ENCODE data around the gene CCDC33. TPM values are rescaled to one million over a fixed set of nuclear protein-coding genes. Genes with fewer than 3 reads are reported as not detected.

CCDC33 gene
- polyA plus RNA-seq, 3 donors from 2014 or later = not detected

DNA sequence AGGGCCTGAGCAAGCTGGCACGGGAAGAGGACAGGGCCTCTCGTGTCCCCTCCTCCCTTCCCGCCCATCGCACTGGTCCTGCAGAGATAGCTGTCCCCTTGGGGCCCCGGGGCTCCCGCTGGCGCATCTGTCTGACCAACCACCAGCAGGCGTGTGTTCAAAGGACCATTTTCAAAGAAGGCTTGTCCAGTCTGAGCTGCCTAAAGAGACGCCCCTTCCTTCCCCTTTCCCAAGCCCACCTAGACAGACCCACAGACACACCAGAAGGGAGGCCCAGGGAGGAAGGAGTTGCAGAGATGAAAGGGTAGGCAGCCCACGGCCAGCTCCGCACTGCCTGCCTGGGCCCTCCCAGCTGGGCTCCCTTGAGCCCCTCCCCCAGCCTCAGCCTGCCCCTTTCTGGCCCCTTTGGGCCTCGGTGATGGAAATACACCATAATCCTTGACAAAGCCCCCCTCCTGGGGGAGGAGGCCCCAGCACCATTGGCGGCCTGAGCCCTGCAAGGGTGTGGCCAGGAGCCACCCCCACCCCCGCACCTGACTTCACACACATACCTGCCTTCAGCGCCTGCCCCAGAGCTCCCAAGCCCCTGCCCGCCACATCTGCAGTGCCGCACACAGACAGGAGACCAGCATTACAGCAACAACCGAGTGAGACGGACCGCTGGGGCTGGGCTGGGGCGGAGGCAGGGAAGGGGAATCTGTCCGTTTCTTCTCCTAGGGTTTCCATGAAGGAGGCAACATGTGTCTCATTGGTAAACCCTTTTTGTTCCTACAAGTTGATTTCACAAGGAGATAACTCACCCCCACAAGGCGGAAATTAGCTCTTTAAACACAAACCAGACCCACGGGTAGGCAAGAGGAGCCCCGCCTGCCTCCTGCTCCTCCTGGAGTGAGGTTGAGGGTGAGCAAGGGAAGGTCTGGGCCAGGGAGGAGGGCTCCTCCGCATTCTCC lies 33.4 kb upstream of the CCDC33 start, which contains the start of gene STRA6:
Gene STRA6 (minus strand): TSS at position 336 of the 950 bp plus-strand sequence. CDS start 520 bp downstream, outside the sequence.
- H3K27ac Mint-ChIP-seq = no peak within 1 kb of the TSS
- DNase-seq = no peak
- H3K4me3 Mint-ChIP-seq = no peak within 1 kb of the TSS
- peaks cover 0 to 1% (median 0%) of the 10 kb centered on the region in 3 donors for H3K27me3 Mint-ChIP-seq (ENCODE audit: low read depth in 3 of 3)
- H3K36me3 Mint-ChIP-seq = no peaks in the 10 kb centered on the region
- H3K4me1 Mint-ChIP-seq = no peaks in the 10 kb centered on the region
- H3K9me3 Mint-ChIP-seq = no peaks in the 10 kb centered on the region

DNA sequence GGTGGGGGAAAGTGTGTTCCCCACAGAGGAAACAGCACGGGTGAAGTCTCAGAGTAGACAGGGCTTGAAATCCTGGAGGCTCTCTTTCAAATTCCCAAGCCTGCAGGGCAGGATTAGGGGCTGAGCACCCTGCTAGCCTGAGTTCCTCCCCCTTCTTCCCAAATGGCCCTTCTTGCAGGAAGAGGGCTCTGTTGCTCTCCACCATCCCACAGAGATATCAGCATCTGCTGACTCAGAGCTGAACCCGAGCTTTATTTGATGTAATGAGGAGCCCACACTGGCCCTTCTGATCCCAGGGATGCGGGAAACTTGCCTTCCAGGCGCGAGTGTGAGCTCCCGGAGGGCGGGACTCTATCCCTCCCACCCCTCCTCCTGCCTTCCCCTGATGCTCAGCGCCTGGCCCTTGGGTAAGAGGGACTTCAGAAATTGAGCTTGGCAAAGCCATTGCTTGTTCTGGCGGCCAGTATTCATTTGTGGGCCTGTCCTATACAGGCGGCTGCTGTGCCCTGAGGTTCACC lies 32.2 kb upstream of the CCDC33 start:
- H3K36me3 Mint-ChIP-seq = no peaks in the 10 kb centered on the region
- no peak overlapping the region for H3K27ac Mint-ChIP-seq
- H3K4me1 Mint-ChIP-seq = no peaks in the 10 kb centered on the region
- H3K9me3 Mint-ChIP-seq = no peaks in the 10 kb centered on the region
- DNase-seq = no peak
- peaks cover 0 to 6% (median 3%) of the 10 kb centered on the region in 3 donors for H3K27me3 Mint-ChIP-seq (ENCODE audit: low read depth in 3 of 3)
- peak overlapping the region in 1 of 5 donors; percentile 30 for H3K4me3 Mint-ChIP-seq

DNA sequence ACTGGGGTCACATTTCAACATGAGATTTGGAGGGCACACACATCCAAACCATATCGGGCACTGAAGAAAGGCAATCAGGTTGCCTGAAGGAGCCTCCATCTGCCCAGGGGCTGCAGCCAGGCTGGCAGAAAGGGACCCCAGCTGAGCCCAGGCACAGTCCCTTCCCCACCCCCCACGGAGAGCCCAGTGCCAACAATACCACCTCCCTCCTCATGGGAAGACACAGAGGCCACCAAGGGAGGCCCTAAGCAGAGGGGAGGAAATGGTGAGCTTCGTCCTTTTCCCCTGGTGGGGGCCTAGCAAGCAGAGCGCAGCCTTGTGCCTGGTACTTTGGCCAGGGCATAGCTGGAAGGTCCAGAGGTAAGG lies 30.6 kb upstream of the CCDC33 start:
- H3K4me1 Mint-ChIP-seq = no peaks in the 10 kb centered on the region
- H3K9me3 Mint-ChIP-seq = no peaks in the 10 kb centered on the region
- H3K27ac Mint-ChIP-seq = no peak overlapping the region
- DNase-seq = no peak
- peaks cover 2 to 6% (median 3%) of the 10 kb centered on the region in 3 donors for H3K27me3 Mint-ChIP-seq (ENCODE audit: low read depth in 3 of 3)
- H3K4me3 Mint-ChIP-seq = no peak overlapping the region
- no peaks in the 10 kb centered on the region for H3K36me3 Mint-ChIP-seq

DNA sequence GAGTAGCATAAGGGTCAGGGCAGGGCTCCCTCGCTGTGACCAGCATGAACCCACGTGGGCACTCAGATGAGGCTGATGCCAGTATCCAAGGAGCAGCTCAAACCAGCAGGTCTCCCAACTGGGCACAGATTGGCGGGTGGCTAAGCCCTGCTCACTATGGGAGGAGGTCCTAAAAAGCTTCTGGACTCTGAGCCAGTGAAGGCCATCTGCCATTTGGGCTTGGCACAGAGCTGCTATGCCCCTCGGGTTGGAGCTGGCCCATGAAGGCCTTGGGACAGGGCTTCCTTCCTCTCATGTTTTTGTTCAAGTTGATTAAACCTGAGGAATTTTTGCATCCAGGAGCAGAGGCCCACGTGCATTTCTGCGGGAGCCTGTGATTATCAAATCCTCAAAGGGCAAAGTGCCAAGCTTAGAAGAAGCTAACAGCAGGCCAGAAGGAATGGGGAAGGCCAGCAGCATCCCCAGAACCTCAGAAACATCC lies 29.3 kb upstream of the CCDC33 start:
- Mint-ChIP-seq H3K36me3 (no peaks in the 10 kb centered on the region), H3K4me3 (no peak overlapping the region), H3K27ac (no peak overlapping the region), H3K27me3 (ENCODE audit: low read depth in 3 of 3) (peaks cover 3 to 9% (median 9%) of the 10 kb centered on the region in 3 donors), H3K9me3 (no peaks in the 10 kb centered on the region), H3K4me1 (no peaks in the 10 kb centered on the region)
- DNase-seq = no peak

DNA sequence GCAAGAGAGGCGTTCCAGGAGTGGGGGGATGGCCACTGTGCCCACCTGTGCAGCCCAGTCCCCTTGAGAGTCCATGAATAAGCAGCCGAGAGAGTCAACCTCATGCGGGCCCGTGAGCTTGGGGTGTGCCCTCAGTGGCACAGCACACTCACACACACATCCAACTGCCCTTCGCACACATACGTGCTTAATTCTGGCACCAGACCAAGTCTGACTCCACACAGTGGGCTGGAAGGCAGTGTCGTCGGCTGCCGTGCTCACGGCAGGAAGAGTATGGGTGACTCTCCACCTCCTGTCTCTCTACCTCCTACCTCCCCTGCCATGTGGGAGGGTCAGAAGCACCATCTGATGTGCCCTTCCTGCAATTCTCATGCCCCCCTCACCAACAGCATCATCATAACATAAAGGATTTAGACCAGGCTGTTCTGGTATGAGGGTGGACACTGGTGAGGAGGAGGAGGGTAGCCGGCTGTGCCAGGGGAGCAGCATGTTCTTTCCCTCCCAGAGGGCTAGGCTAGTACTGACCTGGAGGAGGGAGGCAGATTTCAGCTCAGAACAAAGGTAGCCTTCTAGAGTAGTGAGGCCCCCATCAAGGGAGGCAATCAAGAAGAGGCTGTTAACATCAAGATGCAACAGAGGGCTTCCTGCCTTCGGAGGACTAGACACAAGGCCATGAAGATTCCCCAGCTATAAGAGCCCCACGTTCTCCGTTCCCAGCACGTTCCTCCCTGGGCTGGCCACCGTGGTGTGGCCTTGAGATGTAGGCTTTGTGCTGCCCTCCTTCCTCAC lies 28.3 kb upstream of the CCDC33 start:
- peaks cover 3 to 12% (median 9%) of the 10 kb centered on the region in 3 donors for H3K27me3 Mint-ChIP-seq (ENCODE audit: low read depth in 3 of 3)
- H3K9me3 Mint-ChIP-seq = no peaks in the 10 kb centered on the region
- DNase-seq = no peak
- H3K36me3 Mint-ChIP-seq = no peaks in the 10 kb centered on the region
- no peak overlapping the region for H3K27ac Mint-ChIP-seq
- H3K4me1 Mint-ChIP-seq = no peaks in the 10 kb centered on the region
- no peak overlapping the region for H3K4me3 Mint-ChIP-seq

DNA sequence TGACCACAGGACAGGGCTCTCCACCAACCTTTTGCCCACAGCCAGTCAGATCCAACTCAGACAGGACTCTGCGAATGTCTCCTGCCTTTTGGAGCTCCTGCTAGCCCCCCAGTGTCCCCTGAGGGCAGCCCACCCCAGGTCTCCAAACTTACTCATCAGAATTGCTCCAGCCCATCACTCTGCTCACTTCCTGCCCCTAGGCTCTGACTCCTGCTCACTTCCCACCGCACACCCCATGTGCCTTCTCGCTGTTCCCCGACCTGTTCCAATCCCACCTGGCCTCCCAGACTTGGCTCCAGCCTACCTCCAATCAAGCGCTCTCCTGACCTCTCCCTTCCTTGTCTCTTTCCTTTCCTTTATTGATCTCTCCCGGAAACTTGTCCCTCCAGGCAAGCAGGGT lies 27.6 kb upstream of the CCDC33 start:
- no peaks in the 10 kb centered on the region for H3K9me3 Mint-ChIP-seq
- no peak overlapping the region for H3K27ac Mint-ChIP-seq
- no peak for DNase-seq
- H3K4me3 Mint-ChIP-seq = no peak overlapping the region
- H3K27me3 Mint-ChIP-seq (ENCODE audit: low read depth in 3 of 3) = peaks cover 3 to 12% (median 9%) of the 10 kb centered on the region in 3 donors
- H3K36me3 Mint-ChIP-seq = no peaks in the 10 kb centered on the region
- no peaks in the 10 kb centered on the region for H3K4me1 Mint-ChIP-seq

DNA sequence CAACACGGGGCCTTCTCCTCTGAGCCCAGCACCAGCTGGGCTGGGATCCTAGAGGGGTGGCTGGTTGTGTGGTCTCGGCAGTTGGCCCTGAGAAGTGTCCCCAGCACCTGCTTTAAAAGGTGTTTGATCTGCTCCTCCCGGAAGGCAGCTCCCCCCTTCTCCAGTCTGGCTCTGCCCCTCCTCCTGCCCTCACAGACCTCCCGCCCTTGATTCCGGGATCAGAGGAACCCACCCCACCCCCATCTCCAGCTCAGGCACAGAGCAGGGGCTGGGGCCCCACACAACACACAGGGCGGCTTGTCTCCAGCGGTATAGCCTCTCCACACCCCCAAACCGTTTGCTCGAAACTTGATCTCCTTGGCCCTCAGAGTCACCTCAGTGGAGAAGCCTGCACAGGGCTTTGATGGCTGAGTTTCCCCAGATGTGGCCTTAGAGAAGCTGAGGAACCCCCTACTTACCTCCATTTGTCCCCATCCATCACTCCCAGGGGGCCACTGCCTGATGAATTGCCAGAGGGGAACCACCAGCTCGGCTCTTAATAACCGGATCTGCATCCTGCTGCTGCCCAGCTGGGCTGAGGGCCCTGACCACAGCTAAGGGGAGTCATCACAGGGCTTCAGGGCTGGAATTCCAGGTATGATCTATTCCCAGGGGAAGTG lies 27.1 kb upstream of the CCDC33 start:
- Mint-ChIP-seq H3K4me1 (no peaks in the 10 kb centered on the region), H3K4me3 (no peak overlapping the region), H3K36me3 (no peaks in the 10 kb centered on the region), H3K27ac (no peak overlapping the region), H3K27me3 (ENCODE audit: low read depth in 3 of 3) (peaks cover 3 to 12% (median 9%) of the 10 kb centered on the region in 3 donors), H3K9me3 (no peaks in the 10 kb centered on the region)
- no peak for DNase-seq

DNA sequence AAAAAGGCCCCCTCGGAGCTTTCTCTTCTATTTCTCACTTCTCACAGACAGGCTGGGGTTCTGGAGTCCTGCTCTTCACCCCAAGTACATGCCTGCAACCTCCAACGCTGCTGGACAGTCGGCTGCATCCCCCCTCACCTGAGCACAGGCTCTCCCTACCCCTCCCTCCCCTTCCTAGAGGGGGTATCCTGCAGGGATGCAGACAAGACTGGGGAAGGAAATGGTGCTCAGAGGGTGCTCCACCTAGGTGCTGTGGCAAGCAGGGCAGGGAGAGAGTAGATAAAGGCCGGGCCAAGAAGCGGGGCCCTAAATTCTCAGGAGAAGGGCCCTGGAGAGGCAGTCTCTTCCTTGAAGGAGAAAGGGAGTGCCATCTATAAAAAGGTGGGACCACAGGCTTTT lies 26.6 kb upstream of the CCDC33 start:
- Mint-ChIP-seq H3K4me3 (no peak overlapping the region), H3K27ac (no peak overlapping the region), H3K27me3 (ENCODE audit: low read depth in 3 of 3) (peaks cover 3 to 12% (median 9%) of the 10 kb centered on the region in 3 donors), H3K4me1 (no peaks in the 10 kb centered on the region), H3K9me3 (no peaks in the 10 kb centered on the region), H3K36me3 (no peaks in the 10 kb centered on the region)
- DNase-seq = no peak

DNA sequence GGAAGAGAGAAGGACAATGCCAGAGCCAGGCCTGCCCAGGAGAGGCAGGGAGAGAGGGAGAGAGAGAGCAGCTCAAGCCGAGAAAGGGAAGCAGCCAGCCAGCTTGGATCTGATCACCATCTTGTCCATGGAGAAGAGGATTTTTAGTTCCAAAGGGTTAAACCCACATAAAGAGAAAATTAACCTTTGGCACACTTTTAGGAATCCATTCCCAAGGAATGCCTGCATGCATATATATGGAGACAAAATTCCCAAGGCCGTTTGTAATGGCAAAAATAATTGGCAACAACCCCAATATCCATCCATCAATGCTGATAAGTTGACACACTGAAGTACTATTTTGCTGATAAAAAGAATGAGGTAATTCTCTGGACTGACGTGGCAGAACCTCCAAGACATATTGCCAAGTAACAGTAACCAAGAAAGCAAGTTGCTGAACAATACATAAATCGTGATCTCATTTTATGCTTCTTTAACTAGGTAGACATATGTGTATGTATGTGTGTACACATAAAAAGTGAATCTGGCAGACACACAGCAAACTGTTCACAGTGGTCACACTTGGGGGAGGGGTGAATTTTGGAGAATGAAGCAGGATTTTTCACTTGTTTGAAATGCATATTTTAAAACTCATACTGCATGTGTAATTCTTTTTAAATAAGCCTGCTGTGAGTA lies 26.0 kb upstream of the CCDC33 start:
- no peaks in the 10 kb centered on the region for H3K36me3 Mint-ChIP-seq
- no peaks in the 10 kb centered on the region for H3K4me1 Mint-ChIP-seq
- DNase-seq = no peak
- no peaks in the 10 kb centered on the region for H3K9me3 Mint-ChIP-seq
- H3K27ac Mint-ChIP-seq = no peak overlapping the region
- H3K4me3 Mint-ChIP-seq = no peak overlapping the region
- peaks cover 3 to 15% (median 9%) of the 10 kb centered on the region in 3 donors for H3K27me3 Mint-ChIP-seq (ENCODE audit: low read depth in 3 of 3)

DNA sequence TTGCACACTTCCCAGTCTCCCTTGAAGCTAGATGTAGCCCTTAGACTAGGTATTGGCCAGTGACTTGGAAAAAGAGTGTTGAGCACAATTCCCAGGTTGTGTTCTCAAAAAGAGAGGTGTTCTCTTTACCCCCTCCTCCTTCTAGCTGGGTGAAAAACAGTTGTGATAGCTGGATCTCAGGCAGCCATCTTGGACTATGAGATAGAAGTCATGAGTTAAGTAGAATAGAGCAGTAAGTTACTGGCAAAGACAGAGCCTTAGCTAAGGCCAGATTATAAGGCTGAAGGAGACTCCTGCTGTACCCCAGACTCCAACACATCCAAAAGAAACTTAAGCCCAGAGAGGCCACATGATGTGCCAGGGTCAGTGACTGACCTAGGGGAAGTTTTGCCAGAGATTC lies 25.4 kb upstream of the CCDC33 start:
- H3K4me3 Mint-ChIP-seq = no peak overlapping the region
- H3K9me3 Mint-ChIP-seq = no peaks in the 10 kb centered on the region
- no peak for DNase-seq

DNA sequence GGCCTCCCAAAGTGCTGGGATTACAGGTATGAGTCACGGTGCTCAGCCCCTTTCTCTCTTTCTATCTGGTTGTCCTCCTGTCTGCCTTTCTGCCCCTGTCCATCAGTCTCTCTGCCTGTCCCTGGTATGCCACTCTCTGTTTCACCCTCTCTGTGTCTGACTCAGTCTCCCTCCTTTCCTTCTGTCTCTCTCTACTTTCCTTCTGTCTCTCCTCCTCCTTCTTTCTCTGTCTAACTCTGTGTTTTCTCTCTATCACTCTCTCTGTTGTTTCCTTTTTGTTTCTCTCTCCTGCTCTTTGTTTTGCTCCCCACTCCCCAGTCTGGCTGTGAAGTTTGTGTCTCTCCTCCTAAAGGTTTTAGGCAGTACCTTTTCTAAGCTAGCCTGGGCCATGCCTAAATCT lies 24.5 kb upstream of the CCDC33 start:
- peaks cover 3 to 17% (median 9%) of the 10 kb centered on the region in 3 donors for H3K27me3 Mint-ChIP-seq (ENCODE audit: low read depth in 3 of 3)
- no peak for DNase-seq
- no peak overlapping the region for H3K4me3 Mint-ChIP-seq
- H3K9me3 Mint-ChIP-seq = no peaks in the 10 kb centered on the region
- H3K4me1 Mint-ChIP-seq = no peaks in the 10 kb centered on the region
- H3K27ac Mint-ChIP-seq = no peak overlapping the region
- no peaks in the 10 kb centered on the region for H3K36me3 Mint-ChIP-seq

More for the DNA sequence above, 25.4 kb upstream of the CCDC33 start:
- H3K27me3 Mint-ChIP-seq (ENCODE audit: low read depth in 3 of 3) = peaks cover 3 to 17% (median 9%) of the 10 kb centered on the region in 3 donors
- no peaks in the 10 kb centered on the region for H3K36me3 Mint-ChIP-seq
- no peaks in the 10 kb centered on the region for H3K4me1 Mint-ChIP-seq
- no peak overlapping the region for H3K27ac Mint-ChIP-seq

DNA sequence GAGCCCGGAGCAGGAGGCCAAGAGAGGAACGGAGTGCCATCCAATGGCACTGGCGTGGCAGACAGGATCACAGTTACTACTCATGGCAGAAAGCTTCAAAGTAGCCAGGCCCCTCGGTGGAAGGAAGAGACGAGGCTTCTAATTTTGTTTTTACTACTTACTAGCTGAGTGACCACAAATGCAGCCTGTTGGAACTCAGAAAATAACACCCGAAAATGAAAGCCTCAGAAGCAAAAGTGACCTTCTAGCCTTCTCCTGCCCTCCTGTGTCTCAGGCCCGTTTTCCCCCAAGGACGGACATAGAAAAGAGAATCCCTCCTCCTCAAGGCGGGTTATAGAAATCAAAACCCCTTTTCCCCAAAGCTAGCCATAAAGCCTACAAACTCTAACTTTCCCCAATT lies 23.6 kb upstream of the CCDC33 start:
- Mint-ChIP-seq H3K9me3 (no peaks in the 10 kb centered on the region), H3K27ac (no peak overlapping the region), H3K4me1 (no peaks in the 10 kb centered on the region), H3K27me3 (ENCODE audit: low read depth in 3 of 3) (peaks cover 6 to 17% (median 10%) of the 10 kb centered on the region in 3 donors), H3K36me3 (no peaks in the 10 kb centered on the region), H3K4me3 (no peak overlapping the region)
- DNase-seq = no peak

DNA sequence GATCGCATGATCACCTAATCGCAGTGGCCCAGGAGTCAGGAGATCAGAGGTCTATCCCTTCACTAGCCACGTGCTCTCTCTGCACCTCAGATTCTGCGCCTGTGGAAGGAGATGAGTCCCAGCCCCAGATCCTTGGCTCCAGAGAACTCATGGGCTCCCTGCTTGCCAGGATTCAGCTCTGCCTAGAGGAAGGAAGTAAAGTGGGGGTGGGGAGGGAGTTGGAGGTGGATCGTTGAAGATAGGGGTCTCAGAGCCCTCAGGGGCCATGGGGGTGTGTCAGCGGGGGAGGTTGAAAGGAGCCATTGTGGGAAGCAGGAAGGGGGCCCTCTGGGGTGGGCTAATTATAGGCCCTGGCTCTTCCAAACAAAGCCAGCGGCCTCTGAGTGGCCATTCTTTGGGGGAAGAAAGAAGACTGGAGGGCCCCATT lies 22.3 kb upstream of the CCDC33 start:
- Mint-ChIP-seq H3K4me3 (no peak overlapping the region), H3K4me1 (no peaks in the 10 kb centered on the region)
- no peak for DNase-seq

More for the DNA sequence above, 22.3 kb upstream of the CCDC33 start:
- Mint-ChIP-seq H3K27me3 (ENCODE audit: low read depth in 3 of 3) (peaks cover 3 to 12% (median 11%) of the 10 kb centered on the region in 3 donors), H3K36me3 (no peaks in the 10 kb centered on the region), H3K27ac (no peak overlapping the region), H3K9me3 (no peaks in the 10 kb centered on the region)

All from immature natural killer cell (primary cell).